Transverse colon (tissue), 4 donors: ENCODE measurements around the gene DLX1. TPM values are rescaled to one million over a fixed set of nuclear protein-coding genes. Genes with fewer than 3 reads are reported as not detected.

Experiments used
- DNase-seq: peaks from one replicate; pipeline ENCODE4 v3.0.0-alpha.2; 2019
- H3K27ac ChIP-seq, 4 donors: fragments of 200-600 bp; sonication (generic); 2 replicates each; pipeline ENCODE4 v1.5.1; 2016 to 2018; ENCODE audit warnings: inconsistent platforms in 4 of 4
- H3K27me3 ChIP-seq: fragments of 200-600 bp; sonication (generic); 2 replicates; pipeline ENCODE4 v1.5.1; 2017; ENCODE audit warnings: inconsistent platforms
- H3K36me3 ChIP-seq, 4 donors: fragments of 200-600 bp; sonication (generic); 2 replicates each; pipeline ENCODE4 v1.5.1; 2017 to 2019; ENCODE audit warnings: inconsistent platforms in 4 of 4
- H3K4me1 ChIP-seq, 4 donors: fragments of 200-600 bp; sonication (generic); 2 replicates each; pipeline ENCODE4 v1.5.1; 2017 to 2020; ENCODE audit warnings: inconsistent platforms in 4 of 4
- H3K4me3 ChIP-seq, 4 donors: fragments of 200-600 bp; sonication (generic); 1 replicate in 1 of 4; 2 replicates in 3 of 4; pipeline versions ENCODE4 v1.5.1 to v1.6.1; 2017 to 2019; ENCODE audit warnings: inconsistent platforms in 4 of 4
- H3K9me3 ChIP-seq, 2 donors: fragments of 200-600 bp; sonication (generic); 2 replicates each; pipeline ENCODE4 v1.5.1; 2017 to 2019; ENCODE audit warnings: inconsistent platforms in 2 of 2
- CTCF ChIP-seq, 5 experiments: fragments of 200-600 bp in 3 of 5; fragments of 450-650 bp in 2 of 5; sonication (generic) in 3 of 5; IDR thresholded peaks; 1 replicate in 2 of 5; 2 replicates in 3 of 5; pipeline ENCODE4 v1.5.1; 2016 to 2017; ENCODE audit warnings: antibody characterized with exemption in 5 of 5, inconsistent platforms in 3 of 5, mild to moderate bottlenecking in 2 of 5, moderate library complexity in 1 of 5
- EP300 ChIP-seq: sonication (generic); formaldehyde crosslinking; IDR thresholded peaks from one replicate; pipeline ENCODE4 v1.6.1; 2017; ENCODE audit warnings: antibody characterized with exemption, low read depth
- POLR2A ChIP-seq: fragments of 450-650 bp; IDR thresholded peaks from one replicate; pipeline ENCODE4 v1.6.1; 2016; ENCODE audit warnings: antibody characterized with exemption, mild to moderate bottlenecking, moderate library complexity
- POLR2AphosphoS5 ChIP-seq, 3 donors: sonication (generic); formaldehyde crosslinking; IDR thresholded peaks; one replicate each; pipeline ENCODE4 v1.6.1; 2016; ENCODE audit warnings: antibody characterized with exemption in 3 of 3
- WGBS, 2 donors: methylation state at CpG; one replicate each; pipeline ENCODE4 v1.1.5; 2018; ENCODE audit warnings: low coverage in 1 of 2; 5-methylcytosine and 5-hydroxymethylcytosine counted together
- in situ Hi-C, 4 donors: fragments of 200-750 bp; cut with MboI; loops; one replicate each; pipeline versions ENCODE4 v1.15.0 to v1.15.1; 2017; ENCODE audit warnings: low sequenced_read_pairs in 3 of 4, low pct_ligation_motif_present in 1 of 4, low pct_unique_long_range_greater_than_20kb in 1 of 4
- intact Hi-C: fragments of 100-400 bp; cut with DNase I; formaldehyde crosslinking; loops from one replicate; pipeline ENCODE4 v1.15.1; 2023; ENCODE audit warnings: low total_unique reads
- total RNA-seq, 4 donors: library from RNA; depleted of rRNA; stranded (reverse); fragments of >200 nt; gene quantifications; one replicate each; pipeline ENCODE4 v1.1.0, GENCODE V29; 2016

DLX1 gene
- total RNA-seq, 4 donors from 2014 or later = not detected

GRCh38 chr2:172094294-172095145, 9.2 kb downstream of the DLX1 start:
- H3K27me3 ChIP-seq = peaks cover 100% of the 10 kb centered on the region
- no peak for DNase-seq
- no peaks in the 10 kb centered on the region for H3K36me3 ChIP-seq
- H3K9me3 ChIP-seq = no peaks in the 10 kb centered on the region
- H3K27ac ChIP-seq = no peak overlapping the region
- intact Hi-C loops (no loop called here), in situ Hi-C loops (no loop called here)
- H3K4me3 ChIP-seq = peak overlapping the region; percentile 10 to 46 (median 24)
- peaks cover 35 to 43% (median 41%) of the 10 kb centered on the region in 4 donors for H3K4me1 ChIP-seq
- 3% methylated on average over 22 to 34 of the region's 66 CpGs for WGBS, 2 donors
- TF ChIP-seq EP300 (no peak), POLR2A (no peak), POLR2AphosphoS5 (IDR thresholded peaks at IDR 0.05) (no peak)

- H3K27me3 ChIP-seq = peaks cover 100% of the 10 kb centered on the region
- peak overlapping the region in 1 of 4 donors; percentile 4 for H3K27ac ChIP-seq
- H3K36me3 ChIP-seq = no peaks in the 10 kb centered on the region
- intact Hi-C loops = no loop called here
- TF ChIP-seq POLR2A (no peak), EP300 (no peak), CTCF (IDR thresholded peaks at IDR 0.05) (no peak), POLR2AphosphoS5 (IDR thresholded peaks at IDR 0.05) (peak in 1 of 3 donors; percentile 22)
- DNase-seq = peak; percentile 59
- in situ Hi-C loops = no loop called here
- no peaks in the 10 kb centered on the region for H3K9me3 ChIP-seq
- peak overlapping the region; percentile 10 to 46 (median 24) for H3K4me3 ChIP-seq
- 6% methylated on average over 26 of the region's 51 CpGs; no CpG with 5 or more reads in 1 of the 2 donors for WGBS, 2 donors
- peaks cover 42 to 51% (median 48%) of the 10 kb centered on the region in 4 donors for H3K4me1 ChIP-seq
These were observed 10.0 kb downstream of the DLX1 start for GRCh38 chr2:172095146-172095904.

- peaks cover 47 to 58% (median 56%) of the 10 kb centered on the region in 4 donors for H3K4me1 ChIP-seq
- H3K9me3 ChIP-seq = no peaks in the 10 kb centered on the region
- TF ChIP-seq EP300 (no peak), POLR2AphosphoS5 (IDR thresholded peaks at IDR 0.05) (no peak)
- in situ Hi-C loops = no loop called here
- WGBS, 2 donors = 0 to 15% methylated on average over 1 to 33 of the region's 40 CpGs
- DNase-seq = no peak
- peak overlapping the region in 1 of 4 donors; percentile 4 for H3K27ac ChIP-seq
- peaks cover 100% of the 10 kb centered on the region for H3K27me3 ChIP-seq
- H3K4me3 ChIP-seq = peak overlapping the region in 1 of 4 donors; percentile 46
- H3K36me3 ChIP-seq = no peaks in the 10 kb centered on the region
- intact Hi-C loops = no loop called here
These were observed 10.8 kb downstream of the DLX1 start for GRCh38 chr2:172095905-172096625.

- no peak for TF ChIP-seq POLR2A
- TF ChIP-seq CTCF (IDR thresholded peaks at IDR 0.05) = no peak
- no peak for TF ChIP-seq POLR2AphosphoS5 (IDR thresholded peaks at IDR 0.05)
- TF ChIP-seq EP300 = no peak
- in situ Hi-C loops = no loop called here
- Histone ChIP-seq H3K4me1 (peaks cover 47 to 66% (median 63%) of the 10 kb centered on the region in 4 donors), H3K36me3 (no peaks in the 10 kb centered on the region), H3K9me3 (no peaks in the 10 kb centered on the region), H3K27ac (no peak overlapping the region), H3K27me3 (peaks cover 100% of the 10 kb centered on the region), H3K4me3 (peak overlapping the region in 2 of 4 donors; percentile 9 to 37)
- WGBS, 2 donors = 0 to 6% methylated on average over 4 to 48 of the region's 55 CpGs
- DNase-seq = no peak
- intact Hi-C loops = no loop called here
These were observed 11.6 kb downstream of the DLX1 start for GRCh38 chr2:172096626-172097547.
